OCI-LY3 (cell line): ENCODE results near the gene COL4A4.

Source experiments
- CTCF ChIP-seq: fragments of 200-600, 300-600 bp; sonication (generic); IDR thresholded peaks from 2 replicates; pipeline ENCODE4 v1.5.1; 2014; ENCODE audit warnings: antibody characterized with exemption, low read length, low read depth
- EZH2phosphoT487 ChIP-seq: fragments of 200-600 bp; shearing (Covaris generic); IDR thresholded peaks from 2 replicates; pipeline ENCODE4 v1.6.1; 2018; ENCODE audit warnings: antibody characterized with exemption, mixed run types, low read depth

- TF ChIP-seq CTCF: no peak
- no peak for TF ChIP-seq EZH2phosphoT487
These were observed 10.1 kb downstream of the COL4A4 start for GRCh38 chr2:227153758-227154486.
